Stimulated activated effector memory CD8-positive, alpha-beta T cell treated with anti-CD3 and anti-CD28 coated beads, Interleukin-12 subunit alpha, Interleukin-12 subunit beta, amount 100 ng/mL, for 72 hours (primary cell): ENCODE data around the gene DOCK4.

ENCODE experiments used
- ATAC-seq: fragments of 150-1000 bp; cut with Tn5 transposase; 2 replicates; pipeline ENCODE4 v1.10.0; 2021
- DNase-seq, 2 donors: peaks; one replicate each; pipeline ENCODE4 v3.0.0; 2021 to 2022; ENCODE audit warnings: low spot score in 2 of 2
- H3K27ac Mint-ChIP-seq: one replicate; pipeline ENCODE4 v1.8.0; 2022; ENCODE audit warnings: mild to moderate bottlenecking, mixed read lengths
- H3K36me3 Mint-ChIP-seq: one replicate; pipeline ENCODE4 v1.8.0; 2022; ENCODE audit warnings: mild to moderate bottlenecking, mixed read lengths
- H3K4me1 Mint-ChIP-seq: one replicate; pipeline ENCODE4 v1.8.0; 2022; ENCODE audit warnings: mixed read lengths
- H3K4me3 Mint-ChIP-seq: one replicate; pipeline ENCODE4 v1.8.0; 2022; ENCODE audit warnings: mild to moderate bottlenecking, mixed read lengths
- H3K9me3 Mint-ChIP-seq: one replicate; pipeline ENCODE4 v1.8.0; 2022; ENCODE audit warnings: mixed read lengths

DOCK4 gene

GRCh38 chr7:111744501-111745155 is 461.6 kb downstream of the DOCK4 start:
- DNase-seq (no peak), ATAC-seq (no peak)
- H3K4me3 Mint-ChIP-seq = no peak overlapping the region
- no peaks in the 10 kb centered on the region for H3K36me3 Mint-ChIP-seq
- H3K4me1 Mint-ChIP-seq = no peaks in the 10 kb centered on the region
- no peaks in the 10 kb centered on the region for H3K9me3 Mint-ChIP-seq
- no peak overlapping the region for H3K27ac Mint-ChIP-seq

- Mint-ChIP-seq H3K9me3 (no peaks in the 10 kb centered on the region), H3K4me3 (no peak overlapping the region), H3K36me3 (no peaks in the 10 kb centered on the region), H3K4me1 (no peaks in the 10 kb centered on the region), H3K27ac (no peak overlapping the region)
- no peak for DNase-seq
- ATAC-seq = no peak
These were observed 462.9 kb downstream of the DOCK4 start for GRCh38 chr7:111743244-111743847.

- H3K27ac Mint-ChIP-seq = no peak overlapping the region
- H3K4me3 Mint-ChIP-seq = no peak overlapping the region
- no peak for DNase-seq
- peak; percentile 72 for ATAC-seq
- no peaks in the 10 kb centered on the region for H3K36me3 Mint-ChIP-seq
- H3K9me3 Mint-ChIP-seq = no peaks in the 10 kb centered on the region
- no peaks in the 10 kb centered on the region for H3K4me1 Mint-ChIP-seq
These were observed 464.4 kb downstream of the DOCK4 start for GRCh38 chr7:111741811-111742240.

- no peak overlapping the region for H3K27ac Mint-ChIP-seq
- H3K4me1 Mint-ChIP-seq = no peaks in the 10 kb centered on the region
These were observed 465.3 kb downstream of the DOCK4 start for GRCh38 chr7:111740942-111741341.

GRCh38 chr7:111736552-111736874 is 469.7 kb downstream of the DOCK4 start:
- DNase-seq (no peak), ATAC-seq (no peak)
- Mint-ChIP-seq H3K9me3 (no peaks in the 10 kb centered on the region), H3K4me1 (no peaks in the 10 kb centered on the region), H3K36me3 (no peaks in the 10 kb centered on the region), H3K4me3 (no peak overlapping the region), H3K27ac (no peak overlapping the region)

More at GRCh38 chr7:111740942-111741341, 465.3 kb downstream of the DOCK4 start:
- no peak for DNase-seq
- ATAC-seq = no peak
- no peak overlapping the region for H3K4me3 Mint-ChIP-seq
- H3K36me3 Mint-ChIP-seq = no peaks in the 10 kb centered on the region
- no peaks in the 10 kb centered on the region for H3K9me3 Mint-ChIP-seq

GRCh38 chr7:111735661-111736551 is 470.3 kb downstream of the DOCK4 start:
- no peak for ATAC-seq
- no peaks in the 10 kb centered on the region for H3K4me1 Mint-ChIP-seq
- no peak overlapping the region for H3K4me3 Mint-ChIP-seq

GRCh38 chr7:111734954-111735660 is 471.1 kb downstream of the DOCK4 start:
- H3K9me3 Mint-ChIP-seq = no peaks in the 10 kb centered on the region

More at GRCh38 chr7:111735661-111736551, 470.3 kb downstream of the DOCK4 start:
- Mint-ChIP-seq H3K27ac (no peak overlapping the region), H3K9me3 (no peaks in the 10 kb centered on the region), H3K36me3 (no peaks in the 10 kb centered on the region)
- peak; percentile 42 to 71 for DNase-seq

GRCh38 chr7:111732923-111733322 is 473.3 kb downstream of the DOCK4 start:
- Mint-ChIP-seq H3K27ac (no peak overlapping the region), H3K36me3 (no peaks in the 10 kb centered on the region), H3K4me1 (no peaks in the 10 kb centered on the region), H3K9me3 (no peaks in the 10 kb centered on the region), H3K4me3 (no peak overlapping the region)
- DNase-seq = no peak
- peak; percentile 14 for ATAC-seq

More at GRCh38 chr7:111734954-111735660, 471.1 kb downstream of the DOCK4 start:
- Mint-ChIP-seq H3K4me3 (no peak overlapping the region), H3K27ac (no peak overlapping the region), H3K36me3 (no peaks in the 10 kb centered on the region), H3K4me1 (no peaks in the 10 kb centered on the region)
- DNase-seq = no peak
- ATAC-seq = no peak

GRCh38 chr7:111730476-111731300 is 475.5 kb downstream of the DOCK4 start:
- no peak overlapping the region for H3K27ac Mint-ChIP-seq
- H3K9me3 Mint-ChIP-seq = no peaks in the 10 kb centered on the region
- H3K36me3 Mint-ChIP-seq = no peaks in the 10 kb centered on the region
- peak; percentile 38 for ATAC-seq
- no peaks in the 10 kb centered on the region for H3K4me1 Mint-ChIP-seq
- H3K4me3 Mint-ChIP-seq = no peak overlapping the region
- DNase-seq = no peak

- ATAC-seq = no peak
- no peak for DNase-seq
- Mint-ChIP-seq H3K4me1 (no peaks in the 10 kb centered on the region), H3K27ac (no peak overlapping the region), H3K9me3 (no peaks in the 10 kb centered on the region), H3K4me3 (no peak overlapping the region), H3K36me3 (no peaks in the 10 kb centered on the region)
These were observed 476.1 kb downstream of the DOCK4 start for GRCh38 chr7:111730057-111730456.

- Mint-ChIP-seq H3K9me3 (no peaks in the 10 kb centered on the region), H3K4me3 (no peak overlapping the region), H3K27ac (no peak overlapping the region), H3K36me3 (no peaks in the 10 kb centered on the region), H3K4me1 (no peaks in the 10 kb centered on the region)
- DNase-seq (no peak), ATAC-seq (no peak)
These were observed 476.7 kb downstream of the DOCK4 start for GRCh38 chr7:111729483-111729882.

- Mint-ChIP-seq H3K27ac (no peak overlapping the region), H3K4me1 (no peaks in the 10 kb centered on the region), H3K4me3 (no peak overlapping the region), H3K36me3 (no peaks in the 10 kb centered on the region), H3K9me3 (no peaks in the 10 kb centered on the region)
- DNase-seq (no peak), ATAC-seq (no peak)
These were observed 477.6 kb downstream of the DOCK4 start for GRCh38 chr7:111728635-111728995.

GRCh38 chr7:111727905-111728634 is 478.1 kb downstream of the DOCK4 start:
- H3K9me3 Mint-ChIP-seq = no peaks in the 10 kb centered on the region
- DNase-seq (no peak), ATAC-seq (no peak)
- H3K27ac Mint-ChIP-seq = no peak overlapping the region
- no peaks in the 10 kb centered on the region for H3K36me3 Mint-ChIP-seq
- no peaks in the 10 kb centered on the region for H3K4me1 Mint-ChIP-seq
- H3K4me3 Mint-ChIP-seq = no peak overlapping the region

- H3K36me3 Mint-ChIP-seq = no peaks in the 10 kb centered on the region
- DNase-seq = no peak
- no peaks in the 10 kb centered on the region for H3K4me1 Mint-ChIP-seq
- H3K27ac Mint-ChIP-seq = no peak overlapping the region
- H3K4me3 Mint-ChIP-seq = no peak overlapping the region
- ATAC-seq = no peak
- H3K9me3 Mint-ChIP-seq = no peaks in the 10 kb centered on the region
These were observed 487.3 kb downstream of the DOCK4 start for GRCh38 chr7:111718886-111719285.
